HEK293T (cell line): ENCODE data around the gene AMOTL2.

Experiments used
- CTBP1 ChIP-seq: fragments of 450-650 bp; IDR thresholded peaks from 2 replicates; pipeline ENCODE4 v1.6.1; 2016; ENCODE audit warnings: borderline replicate concordance
- FOXM1 ChIP-seq: fragments of 450-650 bp; IDR thresholded peaks from 2 replicates; pipeline ENCODE4 v1.6.1; 2017; ENCODE audit warnings: mild to moderate bottlenecking, borderline replicate concordance
- NFRKB ChIP-seq: fragments of 450-650 bp; IDR thresholded peaks from 2 replicates; pipeline ENCODE4 v1.6.1; 2016; ENCODE audit warnings: mild to moderate bottlenecking, moderate library complexity
- SP1 ChIP-seq: fragments of 450-650 bp; IDR thresholded peaks from 2 replicates; pipeline ENCODE4 v1.6.1; 2017

GRCh38 chr3:134371542-134372324 lies 2.5 kb downstream of the AMOTL2 start:
- no peak for TF ChIP-seq NFRKB
- TF ChIP-seq CTBP1 = no peak
- TF ChIP-seq SP1 = no peak
- no peak for TF ChIP-seq FOXM1
